GM23338 (cell line): ENCODE results near the gene UNC93B1. TPM values are rescaled to one million over a fixed set of nuclear protein-coding genes. Genes with fewer than 3 reads are reported as not detected.

ENCODE experiments used
- ATAC-seq: fragments of 200-7000 bp; cut with Tn5 transposase; 3 replicates; pipeline ENCODE4 v1.9.1; 2020
- DNase-seq: peaks from one replicate; pipeline ENCODE4 v3.0.0-alpha.2; 2015; ENCODE audit warnings: low spot score
- H2AFZ ChIP-seq: fragments of 200-600 bp; sonication (generic); 2 replicates; pipeline ENCODE4 v1.8.0; 2016; ENCODE audit warnings: antibody characterized with exemption, mild to moderate bottlenecking, moderate library complexity
- H3F3A ChIP-seq: fragments of 200-600 bp; sonication (generic); replicated peaks from 2 replicates; pipeline ENCODE4 v1.8.0; 2017; ENCODE audit warnings: antibody characterized with exemption, mixed run types, low read depth
- H3K27ac ChIP-seq: fragments of 200-600 bp; sonication (generic); 2 replicates; pipeline ENCODE4 v1.6.1; 2016; ENCODE audit warnings: low read depth
- H3K27me3 ChIP-seq: fragments of 200-600 bp; sonication (generic); 2 replicates; pipeline ENCODE4 v1.8.0; 2016; ENCODE audit warnings: mild to moderate bottlenecking, mixed run types, moderate library complexity; ENCODE audit not compliant: insufficient read depth
- H3K36me3 ChIP-seq: fragments of 200-600 bp; sonication (generic); 2 replicates; pipeline ENCODE4 v1.8.0; 2016; ENCODE audit warnings: mild to moderate bottlenecking; ENCODE audit not compliant: insufficient read depth
- H3K4me1 ChIP-seq: fragments of 200-600 bp; sonication (generic); 2 replicates; pipeline ENCODE4 v1.8.0; 2016; ENCODE audit warnings: mild to moderate bottlenecking, moderate library complexity; ENCODE audit not compliant: insufficient read depth
- H3K4me2 ChIP-seq: fragments of 200-600 bp; sonication (generic); 2 replicates; pipeline ENCODE4 v1.7.1; 2017; ENCODE audit warnings: mixed run types
- H3K4me3 ChIP-seq: fragments of 200-600 bp; sonication (generic); 2 replicates; pipeline ENCODE4 v1.6.1; 2016; ENCODE audit warnings: mixed run types
- H3K79me2 ChIP-seq: fragments of 200-600 bp; sonication (generic); replicated peaks from 2 replicates; pipeline ENCODE4 v1.8.0; 2017; ENCODE audit warnings: mild to moderate bottlenecking; ENCODE audit not compliant: insufficient read depth
- H3K9me2 ChIP-seq: fragments of 200-600 bp; sonication (generic); 2 replicates; pipeline ENCODE4 v1.8.0; 2017; ENCODE audit not compliant: insufficient read depth
- H4K20me1 ChIP-seq: fragments of 200-600 bp; sonication (generic); replicated peaks from 2 replicates; pipeline ENCODE4 v1.8.0; 2017; ENCODE audit warnings: mild to moderate bottlenecking; ENCODE audit not compliant: insufficient read depth
- H3K27ac Mint-ChIP-seq: 2 replicates; pipeline ENCODE4 v1.8.0; 2020; ENCODE audit warnings: inconsistent platforms, mild to moderate bottlenecking, moderate library complexity, mixed read lengths
- H3K27me3 Mint-ChIP-seq: 3 replicates; pipeline ENCODE4 v1.8.0; 2022; ENCODE audit warnings: low read depth, mild to moderate bottlenecking, moderate library complexity, mixed read lengths, inconsistent platforms; ENCODE audit not compliant: insufficient read depth, poor library complexity
- H3K36me3 Mint-ChIP-seq: 3 replicates; pipeline ENCODE4 v1.8.0; 2021; ENCODE audit warnings: low read depth, mild to moderate bottlenecking, inconsistent platforms, moderate library complexity, mixed read lengths
- H3K4me1 Mint-ChIP-seq: 3 replicates; pipeline ENCODE4 v1.8.0; 2020; ENCODE audit warnings: mild to moderate bottlenecking, inconsistent platforms, mixed read lengths
- H3K4me3 Mint-ChIP-seq: 3 replicates; pipeline ENCODE4 v1.8.0; 2021; ENCODE audit warnings: moderate library complexity, mild to moderate bottlenecking, inconsistent platforms, mixed read lengths
- H3K9me3 Mint-ChIP-seq: 3 replicates; pipeline ENCODE4 v1.8.0; 2020; ENCODE audit warnings: moderate library complexity, mild to moderate bottlenecking, inconsistent platforms, mixed read lengths
- REST ChIP-seq: IDR thresholded peaks from one replicate; pipeline ENCODE4 v1.6.1; 2018; ENCODE audit warnings: antibody characterized with exemption; ENCODE audit not compliant: unreplicated experiment
- ZNF462 ChIP-seq: fragments of 250-450 bp; sonication (Bioruptor Pico); IDR thresholded peaks from 2 replicates; pipeline ENCODE4 v1.5.0; 2020; ENCODE audit warnings: mild to moderate bottlenecking, moderate library complexity
- polyA plus RNA-seq: library from polyadenylated mRNA; unstranded; fragments of >200 nt; fragmentation: Nextera tagmentation; extraction: Ambion mirVana; gene quantifications from 2 replicates; pipeline ENCODE4 v1.2.1, GENCODE V29; 2016
- total RNA-seq: library from RNA; depleted of rRNA; stranded (reverse); fragments of >200 nt; shearing (Covaris generic); gene quantifications from 2 replicates; pipeline ENCODE4 v1.2.3, GENCODE V29; 2014

Gene UNC93B1
- total and polyA plus RNA-seq, 2 experiments from 2014 or later = 16.2 to 34.4 TPM

DNA sequence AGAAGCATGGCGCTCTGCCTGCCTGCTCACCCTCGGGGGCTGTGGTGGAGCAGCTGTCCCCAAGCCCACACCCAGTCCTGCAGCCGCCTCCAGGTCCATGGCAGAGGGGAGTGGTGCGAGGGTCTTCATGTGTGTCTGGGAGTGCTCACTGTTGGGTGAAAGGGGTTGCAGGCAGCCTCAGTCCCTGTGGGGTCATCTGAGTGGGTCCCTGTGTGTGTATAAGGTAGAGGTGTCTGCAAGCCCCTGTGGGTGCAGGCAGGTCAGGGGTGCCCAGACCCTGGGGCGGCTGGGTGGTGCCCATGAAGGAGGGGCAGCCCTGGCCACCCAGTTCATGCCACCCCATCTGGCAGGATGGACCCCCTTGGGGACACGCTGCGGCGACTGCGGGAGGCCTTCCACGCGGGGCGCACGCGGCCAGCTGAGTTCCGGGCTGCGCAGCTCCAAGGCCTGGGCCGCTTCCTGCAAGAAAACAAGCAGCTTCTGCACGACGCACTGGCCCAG, 11.1 kb upstream of the UNC93B1 start (continued):
- no peak for TF ChIP-seq ZNF462

DNA sequence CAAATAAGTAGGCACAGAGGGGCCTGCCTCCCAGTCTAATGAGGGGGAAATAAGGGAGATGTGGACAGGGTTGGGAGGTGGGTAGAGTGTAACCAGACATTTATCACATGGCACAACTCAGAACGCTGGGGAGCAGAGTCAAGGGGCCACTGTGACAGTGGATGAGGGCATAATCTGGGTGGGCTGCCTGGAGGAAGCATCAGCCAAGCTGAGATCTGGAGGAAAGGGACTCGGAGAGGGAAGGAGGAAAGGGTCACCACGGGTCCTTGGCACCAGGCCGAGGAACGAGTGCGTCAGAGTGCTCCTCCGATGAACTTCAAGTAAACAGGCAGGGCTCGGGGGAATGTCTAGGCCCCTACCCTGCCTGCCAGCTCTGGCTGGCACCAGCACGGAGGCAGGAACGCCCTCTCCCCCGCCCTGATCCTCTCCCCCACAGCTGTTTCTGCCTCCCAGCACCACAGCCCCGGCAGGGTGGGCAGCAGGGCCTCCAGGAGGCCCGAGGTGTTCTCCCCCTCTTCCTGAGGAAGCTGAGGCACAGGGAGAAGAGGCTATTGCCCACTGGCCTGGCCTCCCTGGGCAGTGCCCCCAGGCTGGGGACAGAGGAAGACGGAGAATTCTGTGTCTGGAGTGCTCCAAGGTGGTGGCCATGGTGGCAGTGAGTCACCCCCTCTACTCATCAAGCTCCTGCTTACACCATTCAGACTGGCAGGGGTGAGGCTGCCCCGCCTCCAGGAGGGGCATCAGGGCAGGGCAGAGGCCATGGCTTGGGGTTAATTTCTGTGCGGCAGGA, 10.5 kb upstream of the UNC93B1 start:
- Histone ChIP-seq H3K4me3 (no peak overlapping the region), H3K4me1 (peaks cover 12% of the 10 kb centered on the region), H3K27ac (no peak overlapping the region), H3K36me3 (no peaks in the 10 kb centered on the region), H2AFZ (no peak overlapping the region), H3K4me2 (no peak overlapping the region), H4K20me1 (no peaks in the 10 kb centered on the region), H3K27me3 (no peaks in the 10 kb centered on the region), H3K79me2 (no peaks in the 10 kb centered on the region), H3F3A (0 out of 2 replicates have a peak, but pooled peaks cover 4% of the 10 kb centered on the region), H3K9me2 (no peaks in the 10 kb centered on the region)
- DNase-seq (no peak), ATAC-seq (no peak)
- H3K27ac Mint-ChIP-seq = no peak overlapping the region
- H3K36me3 Mint-ChIP-seq = no peaks in the 10 kb centered on the region
- TF ChIP-seq ZNF462 (no peak), REST (no peak)
- H3K4me3 Mint-ChIP-seq = no peak overlapping the region
- H3K4me1 Mint-ChIP-seq = peaks cover 21% of the 10 kb centered on the region
- H3K27me3 Mint-ChIP-seq = peaks cover 8% of the 10 kb centered on the region
- no peaks in the 10 kb centered on the region for H3K9me3 Mint-ChIP-seq
